GM23248 (cell line): ENCODE data around the gene TBC1D22A. TPM values are rescaled to one million over a fixed set of nuclear protein-coding genes. Genes with fewer than 3 reads are reported as not detected.

Experiments
- DNase-seq: peaks from one replicate; pipeline ENCODE4 v3.0.0-alpha.2; 2015
- H2AFZ ChIP-seq: fragments of 200-600 bp; sonication (generic); 2 replicates; pipeline ENCODE4 v1.6.1; 2016; ENCODE audit warnings: antibody characterized with exemption
- H3F3A ChIP-seq: fragments of 200-600 bp; sonication (generic); 2 replicates; pipeline ENCODE4 v1.6.1; 2016; ENCODE audit warnings: mild to moderate bottlenecking, antibody characterized with exemption, mixed run types; ENCODE audit not compliant: insufficient read depth
- H3K27ac ChIP-seq: fragments of 200-600 bp; sonication (generic); 2 replicates; pipeline ENCODE4 v1.5.1; 2016; ENCODE audit warnings: mild to moderate bottlenecking
- H3K27me3 ChIP-seq: fragments of 200-600 bp; sonication (generic); replicated peaks from 2 replicates; pipeline ENCODE4 v1.6.1; 2016; ENCODE audit warnings: mild to moderate bottlenecking; ENCODE audit not compliant: insufficient read depth
- H3K36me3 ChIP-seq: fragments of 200-600 bp; sonication (generic); 2 replicates; pipeline ENCODE4 v1.6.1; 2016; ENCODE audit warnings: low read depth, mild to moderate bottlenecking
- H3K4me1 ChIP-seq: fragments of 200-600 bp; sonication (generic); 2 replicates; pipeline ENCODE4 v1.6.1; 2016; ENCODE audit warnings: mild to moderate bottlenecking; ENCODE audit not compliant: insufficient read depth
- H3K4me2 ChIP-seq: fragments of 200-600 bp; sonication (generic); one replicate; pipeline ENCODE4 v1.6.1; 2016; ENCODE audit warnings: mild to moderate bottlenecking; ENCODE audit not compliant: unreplicated experiment
- H3K4me3 ChIP-seq: fragments of 200-600 bp; sonication (generic); 2 replicates; pipeline ENCODE4 v1.5.1; 2016; ENCODE audit warnings: mild to moderate bottlenecking
- H3K79me2 ChIP-seq: fragments of 200-600 bp; sonication (generic); 2 replicates; pipeline ENCODE4 v1.6.1; 2016; ENCODE audit warnings: mild to moderate bottlenecking; ENCODE audit not compliant: insufficient read depth
- H3K9ac ChIP-seq: fragments of 200-600 bp; sonication (generic); 2 replicates; pipeline ENCODE4 v1.6.1; 2016; ENCODE audit warnings: mild to moderate bottlenecking
- H3K9me2 ChIP-seq: fragments of 200-600 bp; sonication (generic); 2 replicates; pipeline ENCODE4 v1.6.1; 2016; ENCODE audit warnings: mixed run types, mild to moderate bottlenecking, moderate library complexity; ENCODE audit not compliant: insufficient read depth
- H3K9me3 ChIP-seq: fragments of 200-600 bp; sonication (generic); one replicate; pipeline ENCODE4 v1.6.1; 2017; ENCODE audit warnings: low read depth
- H4K20me1 ChIP-seq: fragments of 200-600 bp; sonication (generic); 2 replicates; pipeline ENCODE4 v1.6.0; 2016; ENCODE audit not compliant: insufficient read depth
- EZH2 ChIP-seq: fragments of 200-600 bp; sonication (generic); IDR thresholded peaks from 2 replicates; pipeline ENCODE4 v1.6.1; 2018; ENCODE audit warnings: antibody characterized with exemption, mild to moderate bottlenecking; ENCODE audit not compliant: insufficient read depth, poor library complexity, severe bottlenecking
- EZH2phosphoT487 ChIP-seq: fragments of 200-600 bp; sonication (generic); IDR thresholded peaks from 2 replicates; pipeline ENCODE4 v1.6.1; 2018; ENCODE audit warnings: antibody characterized with exemption, moderate library complexity, mild to moderate bottlenecking, low read depth; ENCODE audit not compliant: insufficient read depth
- WGBS, 2 experiments: methylation state at CpG; one replicate each; pipeline ENCODE4 v1.1.6; 2015 to 2017; ENCODE audit warnings: low lambda C conversion rate in 2 of 2, low coverage in 1 of 2; ENCODE audit errors: missing lambda C conversion rate in 2 of 2; 5-methylcytosine and 5-hydroxymethylcytosine counted together
- in situ Hi-C: fragments of 300-500 bp; cut with MboI; formaldehyde crosslinking; loops from 2 replicates; pipeline ENCODE4 v1.15.0; 2020
- polyA plus RNA-seq: library from polyadenylated mRNA; unstranded; fragments of >200 nt; fragmentation: Nextera tagmentation; extraction: Ambion mirVana; gene quantifications from 2 replicates; pipeline ENCODE4 v1.2.1, GENCODE V29; 2016
- total RNA-seq: library from RNA; depleted of rRNA; stranded (reverse); fragments of >200 nt; shearing (Covaris generic); gene quantifications from 2 replicates; pipeline ENCODE4 v1.2.3, GENCODE V29; 2014

The TBC1D22A gene
- total and polyA plus RNA-seq, 2 experiments from 2014 or later: 12.3 to 16.9 TPM

- H3K36me3 ChIP-seq: no peaks in the 10 kb centered on the region
- no peaks in the 10 kb centered on the region for H3K4me1 ChIP-seq
- no peak for TF ChIP-seq EZH2
- no peak for TF ChIP-seq EZH2phosphoT487
- 30 to 31% methylated on average over 25 of the region's 25 CpGs for WGBS, 2 experiments
- H3K9ac ChIP-seq: no peak overlapping the region
- in situ Hi-C loops: no loop called here
- no peaks in the 10 kb centered on the region for H3K9me2 ChIP-seq
- H3K79me2 ChIP-seq: no peaks in the 10 kb centered on the region
- no peaks in the 10 kb centered on the region for H3F3A ChIP-seq
- H2AFZ ChIP-seq: no peak overlapping the region
- H3K9me3 ChIP-seq: no peaks in the 10 kb centered on the region
- H3K27me3 ChIP-seq: peaks cover 12% of the 10 kb centered on the region
- no peaks in the 10 kb centered on the region for H4K20me1 ChIP-seq
- H3K27ac ChIP-seq: no peak overlapping the region
- DNase-seq: peak; percentile 14
- no peak overlapping the region for H3K4me3 ChIP-seq
- H3K4me2 ChIP-seq: no peak overlapping the region
Measured at GRCh38 chr22:47200273-47201051, 438.0 kb downstream of the TBC1D22A start.

DNA sequence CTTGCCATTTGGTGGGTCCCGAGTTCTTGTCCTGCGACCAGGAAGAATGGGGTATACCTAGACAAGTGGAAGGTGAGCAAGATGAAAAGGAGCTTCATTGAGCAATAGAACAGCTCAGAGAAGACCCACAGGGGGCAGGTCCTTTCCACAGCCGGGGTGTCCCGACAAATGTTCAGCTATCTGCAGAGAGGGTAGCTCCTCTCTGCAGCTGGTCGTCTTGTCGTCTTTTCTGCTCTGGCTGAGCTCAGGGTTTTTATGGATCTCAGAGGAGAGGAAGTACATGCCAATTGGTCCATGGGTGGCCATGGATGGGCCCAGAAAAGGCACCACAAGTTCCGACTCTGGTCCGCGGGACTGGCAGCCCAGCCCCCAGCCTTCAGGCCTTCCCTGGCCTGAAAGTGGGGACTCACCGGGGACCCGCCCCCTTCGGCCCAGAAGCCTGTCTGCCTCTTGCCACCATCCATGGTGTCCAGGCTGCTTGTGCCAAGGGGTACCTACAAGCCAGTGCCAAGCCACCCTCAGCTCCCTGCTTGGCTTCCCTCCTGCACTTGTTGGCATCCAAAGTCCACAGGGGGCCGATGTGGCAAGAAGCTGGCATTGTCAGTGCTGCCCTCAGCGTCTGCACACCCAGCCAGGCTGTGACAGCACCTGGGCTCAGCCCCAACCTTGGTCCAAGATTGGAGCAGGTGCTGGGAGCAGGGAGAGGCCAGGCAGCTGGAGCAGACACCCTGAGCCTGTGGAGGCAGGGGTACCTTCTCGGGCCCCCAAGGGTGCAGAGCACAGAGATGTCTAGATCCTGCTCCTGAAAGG lies 438.9 kb downstream of the TBC1D22A start:
- TF ChIP-seq EZH2: no peak
- no peak for TF ChIP-seq EZH2phosphoT487
- no peak for DNase-seq
- no peaks in the 10 kb centered on the region for H3K4me1 ChIP-seq
- no peak overlapping the region for H3K27ac ChIP-seq
- H3K9ac ChIP-seq: no peak overlapping the region
- H4K20me1 ChIP-seq: no peaks in the 10 kb centered on the region
- H3K4me2 ChIP-seq: no peak overlapping the region
- H2AFZ ChIP-seq: no peak overlapping the region
- no peaks in the 10 kb centered on the region for H3F3A ChIP-seq
- no peaks in the 10 kb centered on the region for H3K9me2 ChIP-seq
- in situ Hi-C loops: no loop called here
- 75% methylated on average over 15 of the region's 15 CpGs for WGBS, 2 experiments
- no peak overlapping the region for H3K4me3 ChIP-seq
- H3K9me3 ChIP-seq: no peaks in the 10 kb centered on the region
- no peaks in the 10 kb centered on the region for H3K79me2 ChIP-seq
- H3K27me3 ChIP-seq: peaks cover 12% of the 10 kb centered on the region
- H3K36me3 ChIP-seq: no peaks in the 10 kb centered on the region

GRCh38 chr22:47201996-47202818 lies 439.8 kb downstream of the TBC1D22A start:
- H3K4me3 ChIP-seq: no peak overlapping the region
- H3K27me3 ChIP-seq: peaks cover 8% of the 10 kb centered on the region
- H3K27ac ChIP-seq: no peak overlapping the region
- H3K4me1 ChIP-seq: no peaks in the 10 kb centered on the region
- H3K9me3 ChIP-seq: no peaks in the 10 kb centered on the region
- H3K36me3 ChIP-seq: no peaks in the 10 kb centered on the region
- H3K9ac ChIP-seq: no peak overlapping the region
- in situ Hi-C loops: no loop called here
- no peak for TF ChIP-seq EZH2phosphoT487
- no peak for TF ChIP-seq EZH2
- H3K4me2 ChIP-seq: no peak overlapping the region
- no peaks in the 10 kb centered on the region for H4K20me1 ChIP-seq
- no peaks in the 10 kb centered on the region for H3K79me2 ChIP-seq
- H2AFZ ChIP-seq: no peak overlapping the region
- no peak for DNase-seq
- 69 to 75% methylated on average over 17 to 27 of the region's 27 CpGs for WGBS, 2 experiments
- H3K9me2 ChIP-seq: no peaks in the 10 kb centered on the region
- H3F3A ChIP-seq: no peaks in the 10 kb centered on the region

DNA sequence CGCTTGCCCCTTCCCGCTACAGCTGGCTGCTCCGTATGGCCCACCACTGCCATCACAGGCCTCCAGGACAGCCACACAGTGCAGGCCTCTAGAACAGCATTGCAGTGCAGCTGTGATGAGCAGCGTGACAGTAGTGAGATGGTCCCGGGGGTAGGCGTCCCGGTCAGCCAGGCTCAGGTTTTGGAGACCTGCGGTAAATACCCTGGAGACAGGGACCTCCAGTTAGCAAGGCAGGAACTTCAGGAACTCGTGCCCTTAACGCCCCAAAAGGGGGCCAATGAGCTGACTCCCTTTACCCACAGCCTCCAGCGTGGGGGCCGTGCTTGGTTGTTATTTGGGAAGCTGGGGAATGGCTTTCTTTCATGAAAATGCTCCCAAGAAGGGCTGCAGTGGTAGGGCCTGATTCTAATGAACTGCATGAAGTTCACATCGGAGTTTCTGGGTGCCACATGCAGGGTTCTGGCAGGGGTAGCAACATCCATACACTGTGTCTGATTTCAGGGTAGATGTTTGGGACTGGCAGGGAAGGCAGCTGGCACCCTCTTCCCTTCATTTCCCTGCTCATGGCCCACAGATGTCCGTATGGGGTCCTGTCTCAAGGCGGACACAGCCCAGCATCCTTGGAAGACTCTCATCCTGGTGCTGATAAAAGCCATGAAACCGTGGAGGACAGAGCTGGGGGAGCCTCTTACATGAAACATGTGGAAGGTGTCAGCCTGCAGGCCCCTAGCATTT lies 440.5 kb downstream of the TBC1D22A start:
- Histone ChIP-seq H3K9me2 (no peaks in the 10 kb centered on the region), H3K36me3 (no peaks in the 10 kb centered on the region), H3K27me3 (peaks cover under 1% of the 10 kb centered on the region; the same call in 1 of the 2 replicates), H3K79me2 (no peaks in the 10 kb centered on the region), H3K4me3 (no peak overlapping the region), H3K9ac (no peak overlapping the region), H4K20me1 (no peaks in the 10 kb centered on the region), H3K27ac (no peak overlapping the region), H3K9me3 (no peaks in the 10 kb centered on the region), H2AFZ (no peak overlapping the region), H3K4me1 (no peaks in the 10 kb centered on the region), H3K4me2 (no peak overlapping the region), H3F3A (no peaks in the 10 kb centered on the region)
- no peak for DNase-seq
- 68 to 80% methylated on average over 12 to 16 of the region's 16 CpGs for WGBS, 2 experiments
- in situ Hi-C loops: no loop called here
- no peak for TF ChIP-seq EZH2
- no peak for TF ChIP-seq EZH2phosphoT487
